Vagina (tissue), 2 donors: Measurements from ENCODE around the gene SLC51B. TPM values are rescaled to one million over a fixed set of nuclear protein-coding genes. Genes with fewer than 3 reads are reported as not detected.

Experiments
- DNase-seq, 2 donors: peaks; one replicate each; pipeline ENCODE4 v3.0.0-alpha.2; 2017; ENCODE audit errors: extremely low spot score in 2 of 2
- H3K27ac ChIP-seq: fragments of 200-600 bp; sonication (generic); one replicate; pipeline ENCODE4 v1.5.1; 2019
- H3K27me3 ChIP-seq: fragments of 200-600 bp; sonication (generic); one replicate; pipeline ENCODE4 v1.5.1; 2019
- H3K36me3 ChIP-seq, 2 donors: fragments of 200-600 bp; sonication (generic); one replicate each; pipeline ENCODE4 v1.5.1; 2017 to 2019
- H3K4me1 ChIP-seq: fragments of 200-600 bp; sonication (generic); one replicate; pipeline ENCODE4 v1.5.1; 2019
- H3K4me3 ChIP-seq, 2 donors: fragments of 200-600 bp; sonication (generic); 1 replicate in 1 of 2; 2 replicates in 1 of 2; pipeline ENCODE4 v1.5.1; 2016 to 2019
- H3K9me3 ChIP-seq: fragments of 200-600 bp; sonication (generic); one replicate; pipeline ENCODE4 v1.5.1; 2019
- POLR2A ChIP-seq, 2 donors: fragments of 450-650 bp; IDR thresholded peaks; one replicate each; pipeline ENCODE4 v1.6.1; 2017; ENCODE audit warnings: antibody characterized with exemption in 2 of 2, mild to moderate bottlenecking in 2 of 2, moderate library complexity in 2 of 2
- POLR2AphosphoS5 ChIP-seq, 2 donors: sonication (generic); formaldehyde crosslinking; IDR thresholded peaks; one replicate each; pipeline ENCODE4 v1.9.0; 2017; ENCODE audit warnings: antibody characterized with exemption in 2 of 2, mild to moderate bottlenecking in 2 of 2, low read depth in 1 of 2; ENCODE audit not compliant: insufficient read depth in 1 of 2
- intact Hi-C: fragments of 100-400 bp; cut with DNase I; formaldehyde crosslinking; loops from one replicate; pipeline ENCODE4 v1.15.1; 2023
- total RNA-seq: library from RNA; depleted of rRNA; stranded (reverse); fragments of >200 nt; gene quantifications from one replicate; pipeline ENCODE4 v1.2.3, GENCODE V29; 2016
- TF ChIP-seq, protein P1 (sequence below), 3 experiments: fragments of 450-650 bp in 2 of 3; fragments of 200-600 bp in 1 of 3; sonication (generic) in 1 of 3; IDR thresholded peaks; one replicate each; pipeline ENCODE4 v1.5.1; 2017 to 2019; ENCODE audit warnings: antibody characterized with exemption in 3 of 3, mild to moderate bottlenecking in 2 of 3, moderate library complexity in 2 of 3

Gene SLC51B
- total RNA-seq, 1 donor from 2014 or later, result not detected

DNA sequence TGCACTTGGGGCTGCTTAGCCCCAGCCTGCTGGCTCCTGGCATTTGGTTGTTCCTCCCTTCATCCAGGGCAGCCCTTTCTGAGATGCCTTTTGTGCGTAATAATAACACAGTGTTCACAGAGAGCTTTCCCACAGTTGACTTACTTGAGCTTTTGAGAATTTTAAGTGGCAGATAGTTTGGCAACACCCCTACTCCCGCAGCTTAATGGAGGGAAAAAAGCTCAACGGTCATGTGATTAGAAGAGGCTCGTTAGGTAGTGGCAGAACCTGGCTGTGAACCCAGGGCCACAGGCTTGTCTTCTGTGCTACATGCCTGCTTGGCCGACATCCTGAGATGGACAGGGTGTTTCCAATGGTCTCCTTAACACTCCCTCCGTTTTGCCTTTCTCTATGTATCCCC, 36.1 kb downstream of the SLC51B start:
- Histone ChIP-seq H3K27ac (no peak overlapping the region), H3K4me3 (no peak overlapping the region), H3K27me3 (no peaks in the 10 kb centered on the region), H3K9me3 (no peaks in the 10 kb centered on the region), H3K36me3 (no peaks in the 10 kb centered on the region), H3K4me1 (peaks cover 23% of the 10 kb centered on the region)
- no peak for DNase-seq
- TF ChIP-seq, protein P1, sequence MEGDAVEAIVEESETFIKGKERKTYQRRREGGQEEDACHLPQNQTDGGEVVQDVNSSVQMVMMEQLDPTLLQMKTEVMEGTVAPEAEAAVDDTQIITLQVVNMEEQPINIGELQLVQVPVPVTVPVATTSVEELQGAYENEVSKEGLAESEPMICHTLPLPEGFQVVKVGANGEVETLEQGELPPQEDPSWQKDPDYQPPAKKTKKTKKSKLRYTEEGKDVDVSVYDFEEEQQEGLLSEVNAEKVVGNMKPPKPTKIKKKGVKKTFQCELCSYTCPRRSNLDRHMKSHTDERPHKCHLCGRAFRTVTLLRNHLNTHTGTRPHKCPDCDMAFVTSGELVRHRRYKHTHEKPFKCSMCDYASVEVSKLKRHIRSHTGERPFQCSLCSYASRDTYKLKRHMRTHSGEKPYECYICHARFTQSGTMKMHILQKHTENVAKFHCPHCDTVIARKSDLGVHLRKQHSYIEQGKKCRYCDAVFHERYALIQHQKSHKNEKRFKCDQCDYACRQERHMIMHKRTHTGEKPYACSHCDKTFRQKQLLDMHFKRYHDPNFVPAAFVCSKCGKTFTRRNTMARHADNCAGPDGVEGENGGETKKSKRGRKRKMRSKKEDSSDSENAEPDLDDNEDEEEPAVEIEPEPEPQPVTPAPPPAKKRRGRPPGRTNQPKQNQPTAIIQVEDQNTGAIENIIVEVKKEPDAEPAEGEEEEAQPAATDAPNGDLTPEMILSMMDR (IDR thresholded peaks at IDR 0.05), result no peak
- no peak for TF ChIP-seq POLR2AphosphoS5 (IDR thresholded peaks at IDR 0.05; ENCODE audit: insufficient read depth in 1 of 2, low read depth in 1 of 2)
- no peak for TF ChIP-seq POLR2A (IDR thresholded peaks at IDR 0.05)
- intact Hi-C loops, result no loop called here

DNA sequence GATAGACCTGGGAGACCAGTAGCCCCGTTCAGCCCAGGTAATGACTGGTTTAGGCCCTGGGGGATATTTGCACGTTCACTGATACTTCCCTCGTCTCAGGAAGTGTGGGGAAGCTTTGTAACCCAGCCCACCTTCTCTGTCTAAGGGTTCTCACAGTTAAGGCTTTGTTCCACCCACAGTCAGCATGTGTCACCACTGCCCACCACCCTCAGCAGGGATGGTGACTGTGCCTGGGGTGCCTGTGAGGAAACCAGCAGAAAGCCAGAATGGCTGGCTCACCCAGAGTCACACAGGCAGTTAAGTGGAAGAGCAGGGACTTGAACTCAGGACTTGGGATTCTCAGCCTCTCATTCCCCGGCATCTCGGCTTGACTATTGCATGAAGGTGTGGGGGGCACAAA, 36.6 kb downstream of the SLC51B start:
- Histone ChIP-seq H3K9me3 (no peaks in the 10 kb centered on the region), H3K27me3 (no peaks in the 10 kb centered on the region), H3K36me3 (no peaks in the 10 kb centered on the region), H3K27ac (peak overlapping the region; percentile 53), H3K4me3 (no peak overlapping the region), H3K4me1 (peaks cover 28% of the 10 kb centered on the region)
- TF ChIP-seq POLR2AphosphoS5 (IDR thresholded peaks at IDR 0.05; ENCODE audit: insufficient read depth in 1 of 2, low read depth in 1 of 2) (no peak), POLR2A (IDR thresholded peaks at IDR 0.05) (no peak)
- TF ChIP-seq, protein P1 (IDR thresholded peaks at IDR 0.05), result no peak
- no peak for DNase-seq
- intact Hi-C loops, result no loop called here

DNA sequence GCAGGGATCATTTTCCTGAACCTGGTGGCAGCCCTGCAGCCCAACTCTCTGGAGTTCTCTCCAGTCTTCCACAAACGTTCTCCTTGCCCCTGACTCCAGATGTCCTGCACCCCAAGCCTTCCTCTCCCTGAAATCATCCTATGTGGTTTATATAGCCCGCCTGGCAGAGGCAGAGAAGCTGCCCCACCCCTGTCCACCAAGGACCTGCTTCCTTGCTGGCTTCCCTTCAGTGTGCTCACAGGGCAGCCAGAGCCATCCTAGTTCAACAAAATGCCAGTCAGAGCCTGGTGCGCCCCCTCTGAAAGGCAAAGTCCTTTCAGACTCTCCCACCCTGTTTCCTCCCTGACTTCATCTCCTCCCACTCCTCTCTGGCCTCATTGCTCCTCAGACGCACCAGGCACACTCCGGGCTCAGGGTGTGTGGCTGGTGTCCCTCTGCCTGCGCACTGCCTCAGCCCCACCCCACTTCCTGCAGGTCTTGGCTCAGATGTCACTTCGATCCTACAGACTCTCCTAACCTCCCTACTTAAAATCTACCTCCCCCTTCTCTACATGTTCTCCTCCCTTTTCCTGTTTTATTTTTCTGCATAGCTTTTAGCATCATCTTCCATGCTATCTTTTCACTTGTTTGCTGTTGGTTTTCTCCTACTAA, 37.2 kb downstream of the SLC51B start:
- DNase-seq, result no peak
- intact Hi-C loops, result no loop called here
- Histone ChIP-seq H3K4me1 (peaks cover 35% of the 10 kb centered on the region), H3K9me3 (no peaks in the 10 kb centered on the region), H3K27me3 (no peaks in the 10 kb centered on the region), H3K27ac (peak overlapping the region; percentile 53), H3K4me3 (no peak overlapping the region), H3K36me3 (no peaks in the 10 kb centered on the region)
- TF ChIP-seq POLR2AphosphoS5 (IDR thresholded peaks at IDR 0.05; ENCODE audit: insufficient read depth in 1 of 2, low read depth in 1 of 2) (peak in 1 of 2 donors; percentile 23), POLR2A (IDR thresholded peaks at IDR 0.05) (no peak)

DNA sequence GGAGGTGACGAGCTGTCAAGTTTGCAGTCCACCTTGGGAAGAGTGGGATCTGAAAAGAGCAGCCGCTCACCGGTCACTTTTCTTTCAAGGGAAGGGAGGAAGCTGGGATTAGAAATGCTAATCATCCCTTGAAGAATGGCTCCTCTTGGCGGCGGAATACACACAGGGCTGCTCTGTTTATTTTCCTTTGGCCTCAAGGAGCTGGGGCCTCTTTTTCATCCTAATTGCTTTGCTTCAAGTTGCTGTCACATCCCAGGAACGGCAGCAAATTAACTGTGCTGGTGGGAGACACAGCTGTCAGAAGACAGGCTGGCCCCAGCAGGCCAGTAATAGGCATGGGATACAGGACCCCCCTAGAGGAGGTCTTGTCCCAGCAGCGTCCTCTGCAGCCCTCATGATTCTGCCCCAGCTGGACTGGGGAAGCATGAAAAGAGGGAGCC, 38.1 kb downstream of the SLC51B start:
- no peak for DNase-seq
- TF ChIP-seq POLR2AphosphoS5 (IDR thresholded peaks at IDR 0.05; ENCODE audit: insufficient read depth in 1 of 2, low read depth in 1 of 2) (no peak), POLR2A (IDR thresholded peaks at IDR 0.05) (no peak)
- TF ChIP-seq, protein P1 (IDR thresholded peaks at IDR 0.05), result peak in 1 of 3 experiments; percentile 29
- Histone ChIP-seq H3K27ac (no peak overlapping the region), H3K27me3 (no peaks in the 10 kb centered on the region), H3K4me1 (peaks cover 40% of the 10 kb centered on the region), H3K36me3 (no peaks in the 10 kb centered on the region), H3K9me3 (no peaks in the 10 kb centered on the region), H3K4me3 (no peak overlapping the region)
- intact Hi-C loops, result no loop called here

DNA sequence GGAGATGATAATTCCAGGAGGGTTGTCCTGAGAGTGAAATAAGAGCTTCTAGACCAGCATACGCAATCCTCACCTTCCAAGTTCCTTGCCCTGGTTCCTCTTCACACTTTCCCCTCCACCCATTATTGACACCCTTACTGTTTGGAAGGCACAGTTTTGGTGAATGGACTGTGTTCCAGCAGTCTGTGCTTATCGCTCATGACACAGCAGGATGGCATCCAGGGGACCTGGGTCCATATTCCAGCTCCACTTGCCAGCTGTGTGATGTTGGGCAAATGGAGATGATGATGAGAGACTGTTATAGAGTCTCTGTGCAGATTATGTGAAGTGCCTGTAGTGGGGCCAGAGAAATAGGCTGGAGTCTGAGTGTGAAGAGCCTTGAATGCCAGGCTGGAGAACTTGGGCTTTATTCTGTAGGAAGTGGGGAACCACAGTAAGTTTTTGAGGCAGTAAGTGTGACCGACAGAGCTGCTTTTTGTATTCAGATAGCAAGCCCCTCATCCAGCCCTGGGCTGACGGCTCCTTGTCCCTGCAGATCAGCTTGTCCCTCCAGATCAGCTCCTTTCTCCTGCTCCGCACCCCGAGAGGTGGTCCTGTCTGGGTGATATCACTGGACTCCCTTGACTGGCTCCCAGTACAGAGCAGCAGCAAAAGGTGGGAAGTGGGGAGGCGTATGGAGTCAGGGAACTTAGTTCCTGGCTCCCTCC, 39.5 kb downstream of the SLC51B start:
- TF ChIP-seq, protein P1 (IDR thresholded peaks at IDR 0.05), result no peak
- TF ChIP-seq POLR2AphosphoS5 (IDR thresholded peaks at IDR 0.05; ENCODE audit: insufficient read depth in 1 of 2, low read depth in 1 of 2) (no peak), POLR2A (IDR thresholded peaks at IDR 0.05) (no peak)
- DNase-seq, result no peak
- Histone ChIP-seq H3K4me3 (no peak overlapping the region), H3K27ac (peak overlapping the region; percentile 58), H3K27me3 (no peaks in the 10 kb centered on the region), H3K4me1 (peaks cover 54% of the 10 kb centered on the region), H3K36me3 (no peaks in the 10 kb centered on the region), H3K9me3 (no peaks in the 10 kb centered on the region)
- intact Hi-C loops, result loop anchor here (5.0 kb wide), 1 partner anchor 32 kb away; no protein-coding TSS in a partner anchor
